GM12892 (cell line): Measurements from ENCODE around the gene HMOX2.

Source experiments
- POLR2A ChIP-seq: IDR thresholded peaks from 2 replicates; pipeline ENCODE4 v1.6.1; 2011; ENCODE audit warnings: low read depth, low read length, control low read depth
- POLR2AphosphoS5 ChIP-seq: IDR thresholded peaks from 2 replicates; pipeline ENCODE4 v1.6.1; 2011; ENCODE audit warnings: low read depth, low read length, control low read depth

GRCh38 chr16:4450931-4451519 lies 25.2 kb upstream of the HMOX2 start:
- TF ChIP-seq POLR2AphosphoS5 (no peak), POLR2A (no peak)
